ELF-1 (cell line): Measurements from ENCODE around the gene COBL.

Source experiments
- DNase-seq: peaks from one replicate; pipeline ENCODE4 v3.0.0-alpha.2; 2016; ENCODE audit warnings: low read depth, low spot score

Gene COBL

GRCh38 chr7:51079494-51079893 is 237.1 kb downstream of the COBL start:
- no peak for DNase-seq

- no peak for DNase-seq
These were observed 238.0 kb downstream of the COBL start for GRCh38 chr7:51078653-51079052.

GRCh38 chr7:51077987-51078370 is 238.6 kb downstream of the COBL start:
- DNase-seq, result no peak

- no peak for DNase-seq
These were observed 239.2 kb downstream of the COBL start for GRCh38 chr7:51077316-51077986.

GRCh38 chr7:51075681-51076580 is 240.7 kb downstream of the COBL start:
- DNase-seq, result no peak

- DNase-seq, result no peak
These were observed 243.4 kb downstream of the COBL start for GRCh38 chr7:51073171-51073570.

GRCh38 chr7:51072281-51072680 is 244.3 kb downstream of the COBL start:
- no peak for DNase-seq

GRCh38 chr7:51071427-51071826 is 245.2 kb downstream of the COBL start:
- DNase-seq, result no peak

- DNase-seq, result no peak
These were observed 246.5 kb downstream of the COBL start for GRCh38 chr7:51070151-51070550.

GRCh38 chr7:51069411-51070083 is 247.1 kb downstream of the COBL start:
- no peak for DNase-seq

GRCh38 chr7:51068401-51068800 is 248.2 kb downstream of the COBL start:
- DNase-seq, result no peak

GRCh38 chr7:51067757-51068156 is 248.9 kb downstream of the COBL start:
- peak; percentile 60 for DNase-seq

- DNase-seq, result no peak
These were observed 249.4 kb downstream of the COBL start for GRCh38 chr7:51067258-51067657.

GRCh38 chr7:51066405-51066882 is 250.2 kb downstream of the COBL start:
- DNase-seq, result no peak

GRCh38 chr7:51065766-51066165 is 250.8 kb downstream of the COBL start:
- no peak for DNase-seq

GRCh38 chr7:51064688-51065087 is 251.9 kb downstream of the COBL start:
- no peak for DNase-seq

- peak; percentile 32 for DNase-seq
These were observed 254.2 kb downstream of the COBL start for GRCh38 chr7:51062222-51062987.

- DNase-seq, result no peak
These were observed 256.1 kb downstream of the COBL start for GRCh38 chr7:51060536-51060935.

- no peak for DNase-seq
These were observed 257.0 kb downstream of the COBL start for GRCh38 chr7:51059504-51060142.

GRCh38 chr7:51058764-51059163 is 257.8 kb downstream of the COBL start:
- no peak for DNase-seq
